HG02763 (cell line): Measurements from ENCODE around the gene PET117.
A peak's percentile ranks its signal among the peaks of the same experiment; 100 is the strongest.
"Not testable (repeated sequence)": the region's sequence is repeated elsewhere in the genome, so short reads cannot be mapped to it uniquely, and the experiment has no call there.

Experiments
- ATAC-seq: cut with Tn5 transposase; IDR thresholded peaks from one replicate; pipeline ENCODE4 v1.9.1; 2021; ENCODE audit warnings: mild to moderate bottlenecking, moderate library complexity; ENCODE audit not compliant: unreplicated experiment

Gene PET117, protein sequence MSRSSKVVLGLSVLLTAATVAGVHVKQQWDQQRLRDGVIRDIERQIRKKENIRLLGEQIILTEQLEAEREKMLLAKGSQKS

DNA sequence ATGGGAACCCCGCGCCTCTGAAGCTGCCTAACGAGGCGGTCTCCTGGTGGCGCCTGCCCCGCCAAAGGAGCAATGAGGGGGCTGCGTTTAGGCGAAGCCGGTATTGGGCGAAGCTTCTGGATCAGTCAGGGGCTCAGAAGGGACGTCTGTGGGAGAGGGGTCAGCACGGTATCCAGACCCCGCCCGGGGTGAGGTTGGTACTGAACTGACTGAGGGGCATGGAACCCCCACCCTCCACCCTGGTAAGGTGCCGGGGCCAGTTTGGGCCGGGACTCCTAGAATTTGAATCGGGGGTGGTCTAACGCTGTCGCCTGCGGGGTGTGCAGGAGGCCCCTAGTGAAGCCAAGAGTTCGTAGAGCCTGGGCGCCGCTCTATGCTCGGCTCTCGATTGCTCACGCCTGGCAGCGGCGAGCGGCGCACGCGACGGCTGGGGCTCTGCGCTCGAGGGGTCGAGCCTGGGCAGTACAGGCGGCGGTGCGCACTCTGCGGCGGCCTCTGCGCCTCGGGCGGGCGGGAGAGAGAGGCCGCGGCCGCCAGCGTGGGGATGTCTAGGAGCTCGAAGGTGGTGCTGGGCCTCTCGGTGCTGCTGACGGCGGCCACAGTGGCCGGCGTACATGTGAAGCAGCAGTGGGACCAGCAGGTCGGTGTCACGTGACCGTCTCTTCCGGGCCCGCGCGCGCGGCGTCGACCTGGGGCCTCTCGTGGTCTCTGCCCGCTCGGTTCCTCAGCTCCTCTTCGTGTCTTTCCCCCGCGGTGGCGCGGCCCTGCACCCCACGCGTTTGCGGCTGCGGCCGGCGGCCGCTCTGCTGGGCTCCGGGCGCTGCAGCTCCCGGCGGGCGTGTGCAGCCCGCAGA lies at the start of gene PET117, which contains the start of gene KAT14:
Gene PET117, plus strand, starts transcription at position 452 of the 854 bp plus-strand sequence. Its CDS starts 93 bp downstream, at position 545.
Gene KAT14, plus strand, starts transcription at position 452 of the 854 bp plus-strand sequence. CDS start 4,798 bp downstream, outside the sequence.
- ATAC-seq, result peak; percentile 84

- ATAC-seq, result not testable (repeated sequence)
Measured at GRCh38 chr20:18088298-18088697, 49.4 kb upstream of the PET117 start.

DNA sequence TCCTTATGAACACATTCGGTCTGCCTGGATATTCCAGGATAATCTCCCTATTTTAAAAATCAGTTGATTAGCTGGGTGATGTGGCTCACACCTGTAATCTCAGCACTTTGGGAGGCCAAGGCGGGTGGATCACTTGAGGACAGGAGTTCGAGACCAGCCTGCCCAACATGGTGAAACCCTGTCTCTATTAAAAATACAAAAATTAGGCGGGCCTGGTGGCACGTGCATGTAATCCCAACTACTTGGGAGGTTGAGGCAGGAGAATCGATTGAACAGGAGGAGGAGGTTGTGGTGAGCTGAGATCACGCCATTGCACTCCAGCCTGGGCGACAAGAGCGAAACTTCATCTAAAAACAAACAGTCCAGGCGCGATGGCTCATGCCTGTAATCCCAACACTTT lies 48.8 kb upstream of the PET117 start:
- not testable (repeated sequence) for ATAC-seq

DNA sequence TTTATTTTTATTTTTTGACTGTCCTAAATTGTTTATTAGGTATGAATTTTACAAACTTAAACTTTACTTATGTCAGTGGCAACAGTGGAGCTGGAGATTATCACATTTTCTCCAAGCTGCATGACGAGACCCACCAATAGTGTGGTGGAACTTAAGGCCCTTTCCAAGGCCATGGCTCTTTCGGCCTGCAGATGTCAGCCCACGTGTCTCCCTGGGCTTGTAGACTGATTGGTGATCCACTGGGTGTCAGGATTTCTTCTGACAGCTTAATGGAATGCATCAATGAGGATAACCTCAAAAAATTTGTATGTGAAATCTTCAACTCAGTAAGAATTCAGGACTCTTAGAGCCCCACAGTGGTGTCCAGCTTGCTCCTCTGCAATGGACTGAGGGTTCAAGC lies 47.6 kb upstream of the PET117 start:
- no peak for ATAC-seq

GRCh38 chr20:18090477-18090876 lies 47.2 kb upstream of the PET117 start:
- ATAC-seq, result no peak

DNA sequence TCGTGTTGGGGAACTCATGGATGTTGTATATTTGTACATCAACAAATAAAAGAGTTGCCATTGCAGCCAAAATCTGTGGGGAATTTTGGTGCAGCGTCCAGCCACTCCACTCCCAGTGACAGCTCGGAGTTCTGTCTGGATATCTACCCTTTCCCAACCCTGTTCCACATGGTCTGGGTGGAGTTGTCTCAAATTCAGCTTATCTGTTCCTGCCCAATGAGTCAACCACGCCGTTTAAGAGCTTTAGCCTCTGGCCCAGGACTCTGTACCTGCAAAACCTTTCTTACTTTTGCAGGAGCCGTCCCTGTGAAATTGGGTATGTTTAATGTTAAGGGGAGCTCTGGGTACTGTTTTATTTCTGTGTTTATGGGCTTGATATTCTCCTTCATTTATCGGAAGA lies 46.0 kb upstream of the PET117 start:
- no peak for ATAC-seq

GRCh38 chr20:18092890-18093289 lies 44.8 kb upstream of the PET117 start:
- no peak for ATAC-seq

- ATAC-seq, result no peak
Measured at GRCh38 chr20:18093388-18093787, 44.3 kb upstream of the PET117 start.

GRCh38 chr20:18094191-18094590 lies 43.5 kb upstream of the PET117 start:
- ATAC-seq, result no peak

GRCh38 chr20:18100569-18100968 lies 37.1 kb upstream of the PET117 start:
- ATAC-seq, result not testable (repeated sequence)

DNA sequence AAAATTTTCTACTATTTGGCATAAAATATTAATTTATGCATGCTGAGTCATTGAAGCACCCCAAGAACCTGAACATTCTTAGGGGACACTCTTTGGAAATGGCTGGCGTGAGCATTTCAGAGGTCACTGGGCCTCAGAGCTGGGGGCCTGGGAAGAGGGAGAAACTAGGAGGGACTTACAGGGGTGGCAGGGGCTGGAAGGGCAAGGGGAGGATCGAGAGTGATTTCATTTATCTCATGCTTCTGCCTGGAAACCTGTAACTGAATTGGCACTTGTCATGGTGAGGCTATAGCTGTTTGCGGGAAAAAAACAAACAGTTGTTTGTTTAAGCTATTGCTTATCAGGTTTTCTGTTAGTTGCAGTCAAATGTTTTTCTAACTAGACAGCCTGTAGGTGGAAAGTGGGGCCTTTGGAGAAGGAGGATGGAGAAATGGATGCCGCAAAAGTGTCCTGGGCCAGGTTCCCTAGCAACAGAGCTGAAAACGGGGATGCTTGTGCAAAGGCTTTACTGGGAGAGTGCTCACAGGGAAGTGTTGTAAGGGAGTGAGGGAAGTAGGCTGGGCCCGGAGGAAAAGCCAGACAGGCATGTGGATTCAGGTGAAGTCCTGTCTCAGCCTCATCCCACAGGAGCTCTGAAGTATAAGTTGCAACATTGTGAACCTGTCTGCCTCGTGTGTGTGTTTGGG lies 36.4 kb upstream of the PET117 start:
- ATAC-seq, result no peak

DNA sequence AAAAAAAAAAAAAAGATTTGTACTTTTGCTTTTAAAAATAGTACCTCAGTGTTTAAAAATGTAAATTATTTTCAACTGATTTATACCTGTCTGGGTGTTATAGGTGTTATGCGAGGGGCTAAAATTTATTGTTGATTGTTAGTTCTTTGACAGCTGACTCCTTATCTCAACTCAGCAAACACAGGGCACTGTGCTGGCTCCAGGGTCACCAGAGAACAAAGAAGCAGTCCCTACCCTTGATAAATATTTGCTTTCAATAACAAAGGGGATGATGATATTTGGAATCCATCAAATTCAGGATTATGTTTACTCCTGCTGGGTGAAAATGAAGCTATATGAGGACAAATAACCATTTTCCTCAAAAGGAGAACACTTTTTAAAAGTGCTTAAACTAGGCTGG lies 34.2 kb upstream of the PET117 start:
- ATAC-seq, result no peak

DNA sequence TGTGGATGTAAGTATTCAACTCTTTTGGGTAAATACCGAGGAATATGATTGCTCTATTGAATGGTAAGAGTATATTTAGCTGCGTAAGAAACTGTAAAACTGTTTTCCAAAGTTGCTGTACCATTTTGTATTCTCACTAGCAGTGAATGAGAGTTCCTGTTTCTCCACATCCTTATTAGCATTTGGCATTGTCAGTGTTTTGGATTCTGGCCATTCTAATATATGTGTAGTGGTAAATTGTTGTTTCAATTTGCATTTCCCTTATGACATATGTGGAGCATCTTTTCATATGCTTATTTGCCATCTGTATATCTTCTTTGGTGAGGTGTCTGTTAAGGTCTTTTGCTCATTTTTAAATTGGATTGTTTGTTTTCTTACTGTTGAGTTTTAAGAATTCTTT lies 29.3 kb upstream of the PET117 start:
- no peak for ATAC-seq

DNA sequence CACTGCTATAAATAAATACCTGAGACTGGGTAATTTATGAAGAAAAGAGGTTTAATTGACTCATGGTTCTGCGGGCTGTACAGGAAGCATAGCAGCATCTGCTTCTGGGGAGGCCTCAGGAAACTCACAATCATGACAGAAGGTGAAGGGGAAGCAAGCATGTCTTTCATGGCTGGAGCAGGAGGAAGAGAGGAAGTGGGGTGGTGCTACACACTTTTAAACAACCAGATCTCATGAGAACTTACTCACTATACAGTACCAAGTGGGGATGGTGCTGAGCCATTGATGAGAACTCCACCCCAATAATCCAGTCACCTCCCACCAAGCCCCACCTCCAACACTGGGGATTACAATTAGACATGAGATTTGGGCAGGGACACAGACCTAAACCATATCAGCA lies 9.1 kb upstream of the PET117 start:
- not testable (repeated sequence) for ATAC-seq

DNA sequence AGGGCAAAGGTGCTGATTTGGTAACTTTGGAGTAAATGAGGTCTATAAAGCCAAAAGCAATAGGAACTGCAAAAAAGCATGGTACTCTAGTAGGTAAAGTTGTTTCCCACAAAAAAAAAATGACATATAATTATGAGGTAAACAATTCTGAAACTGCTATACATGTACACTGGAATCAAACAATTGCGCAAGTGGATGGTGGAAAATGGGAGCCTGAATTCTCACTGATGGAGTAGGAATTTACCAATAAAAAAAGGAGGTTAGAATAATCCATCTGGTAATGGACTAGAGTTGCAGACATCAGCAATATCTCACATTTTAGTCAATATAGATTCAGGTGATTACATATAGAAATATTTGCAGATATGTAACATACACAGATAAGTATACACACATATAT lies 5.0 kb upstream of the PET117 start:
- no peak for ATAC-seq

GRCh38 chr20:18133962-18134361 lies 3.7 kb upstream of the PET117 start:
- no peak for ATAC-seq

GRCh38 chr20:18138266-18138582 lies 561 bp downstream of the PET117 start:
- ATAC-seq, result no peak

DNA sequence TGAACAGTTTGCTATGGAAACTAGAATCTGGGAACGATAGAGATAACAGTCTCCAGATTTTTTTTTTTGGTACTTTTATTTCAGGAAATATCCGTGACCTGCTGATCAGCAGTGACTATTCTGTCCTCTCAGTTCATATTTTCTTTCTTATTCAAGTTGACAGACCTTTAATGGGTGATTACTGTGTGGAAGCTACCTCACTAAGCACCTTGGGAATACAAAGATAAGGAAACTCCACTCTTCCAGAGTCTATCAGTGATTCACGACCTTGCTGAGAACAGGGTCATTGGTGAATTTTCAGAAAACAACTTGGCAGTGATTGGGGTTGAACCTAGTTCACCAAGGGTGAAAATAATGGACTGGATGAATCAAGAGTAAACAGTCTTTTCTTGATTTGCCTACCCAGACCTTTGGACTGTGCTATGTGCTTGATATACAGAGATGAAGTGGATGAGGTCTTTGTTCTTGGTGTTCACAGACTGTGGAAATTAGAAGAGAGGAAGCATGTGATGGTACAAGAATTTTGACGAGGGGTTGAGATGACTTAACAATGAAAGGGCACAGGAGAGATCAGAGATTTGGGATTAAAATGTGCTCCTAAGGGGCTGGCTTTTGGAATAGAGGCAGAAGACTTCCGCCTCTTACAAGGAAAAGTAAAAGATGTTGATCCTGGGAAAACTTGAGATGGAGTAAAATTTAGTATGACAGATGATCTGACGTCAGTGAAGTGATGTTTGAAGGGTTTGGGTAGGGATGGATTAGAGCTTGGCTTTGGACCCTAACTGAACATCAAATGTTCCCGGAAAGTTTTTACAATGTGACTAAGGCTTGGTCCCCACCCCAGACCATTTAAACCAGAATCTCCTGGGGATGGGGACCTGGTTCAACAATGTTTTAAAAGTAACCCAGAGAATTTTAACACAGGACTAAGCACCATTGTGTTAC lies 1.2 kb downstream of the PET117 start:
- ATAC-seq, result no peak

DNA sequence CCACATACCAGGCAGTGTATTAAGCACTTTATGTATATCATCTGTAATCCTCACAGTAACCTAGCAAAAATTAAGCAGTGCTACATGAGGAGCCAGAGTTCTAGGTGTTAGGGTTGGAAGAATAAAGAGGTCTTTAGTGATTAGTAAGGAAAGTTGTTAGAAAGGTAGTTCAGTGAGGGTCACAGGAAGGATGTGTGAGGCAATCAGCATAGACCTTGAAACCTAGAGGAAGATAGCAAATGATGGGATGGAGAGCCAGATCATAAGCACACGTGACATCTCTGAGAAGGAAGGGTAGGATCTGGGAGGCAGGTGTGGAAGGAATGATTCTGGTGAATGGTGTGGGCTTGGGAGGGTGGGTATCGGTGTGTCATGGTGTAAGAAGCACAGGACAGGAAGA lies 2.2 kb downstream of the PET117 start:
- no peak for ATAC-seq

DNA sequence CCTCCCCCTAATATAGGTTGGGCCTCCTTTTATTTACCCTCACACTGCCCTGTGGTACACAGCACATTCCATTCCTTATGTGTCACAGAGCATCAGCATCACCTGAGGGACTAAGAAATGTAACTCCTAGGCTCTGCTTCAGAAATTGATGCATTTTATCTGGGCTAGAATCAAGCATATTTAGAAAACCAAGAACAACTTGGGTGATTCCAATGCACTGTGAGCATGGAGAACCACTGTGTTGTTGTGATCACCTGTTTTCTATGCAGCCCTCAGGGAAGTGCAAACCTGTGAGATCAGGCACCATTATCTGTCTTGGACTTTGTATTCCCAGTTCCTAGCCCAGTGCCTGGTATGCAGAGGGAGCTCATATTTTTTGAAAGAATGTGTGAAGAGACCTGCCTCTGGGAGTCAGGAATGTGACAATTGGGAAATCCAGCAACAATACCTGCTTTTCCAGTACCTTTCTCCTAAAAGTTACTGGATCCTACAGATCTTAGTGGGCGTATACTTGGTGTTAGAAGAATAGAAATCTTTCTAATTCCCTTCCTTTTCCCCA lies 7.0 kb downstream of the PET117 start:
- no peak for ATAC-seq

DNA sequence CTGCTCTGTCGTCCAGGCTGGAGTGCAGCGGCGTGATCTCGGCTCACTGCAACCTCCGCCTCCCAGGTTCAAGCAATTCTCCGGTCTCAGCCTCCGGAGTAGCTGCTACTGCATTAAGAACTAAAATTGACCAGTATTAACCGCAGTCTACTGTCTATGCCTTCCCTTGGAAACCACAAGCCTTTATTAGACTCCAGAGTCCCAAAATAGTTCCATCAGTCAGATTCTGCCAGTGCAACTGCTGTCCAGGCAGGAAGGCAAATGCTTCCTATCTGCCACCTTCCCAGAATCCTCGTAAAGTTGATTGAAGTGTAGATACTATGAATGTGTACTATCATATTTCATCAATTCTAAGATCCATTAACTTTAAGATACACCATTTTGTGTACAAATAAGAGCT lies 16.7 kb downstream of the PET117 start:
- ATAC-seq, result no peak
